ENCODE data around the gene FIGN. TPM values are rescaled to one million over a fixed set of nuclear protein-coding genes. Genes with fewer than 3 reads are reported as not detected.
A peak's percentile ranks its signal among the peaks of the same experiment; 100 is the strongest.

Gene FIGN
- total and polyA plus RNA-seq, 2 of the 8 experiments (the other 6 are each of a cell fraction or from before 2014, with no cell fraction given) = 5.0 to 22.8 TPM

GRCh38 chr2:163601377-163601776 is 134.4 kb downstream of the FIGN start:
- no peaks in the 10 kb centered on the region for H3K79me1 ChIP-seq (ENCODE audit: low read depth, low read length)
- no peak overlapping the region for H2BK15ac ChIP-seq (ENCODE audit: low read length)
- TF ChIP-seq JUND (IDR thresholded peaks at IDR 0.05; ENCODE audit: low read length) (peak; percentile 89), MAFK (IDR thresholded peaks at IDR 0.05; ENCODE audit: low read depth, low read length) (peak; percentile 31; the same call in 1 of the 2 replicates), CHD1 (IDR thresholded peaks at IDR 0.05; ENCODE audit: low read depth, low read length) (no peak), RAD21 (IDR thresholded peaks at IDR 0.05 in 1 of 2, conservative IDR thresholded peaks at IDR 0.05 in 1 of 2; ENCODE audit: low read depth in 2 of 2, low read length in 2 of 2) (no peak)
- H4K5ac ChIP-seq (ENCODE audit: insufficient read length, low read depth, low read length) = peak overlapping the region; percentile 12
- no peaks in the 10 kb centered on the region for H3K79me2 ChIP-seq (ENCODE audit: control insufficient read depth in 1 of 2, insufficient read depth in 2 of 2, low read length in 2 of 2)
- H4K8ac ChIP-seq (ENCODE audit: extremely low read depth, insufficient read depth, low read length) = no peak overlapping the region
- H2BK5ac ChIP-seq (ENCODE audit: low read depth, low read length) = no peak overlapping the region
- no peak for DNase-seq (ENCODE audit: low read depth in 1 of 2, low spot score in 2 of 2)
- H3K9me3 ChIP-seq (ENCODE audit: insufficient read depth in 2 of 2, low read depth in 1 of 2, low read length in 1 of 2) = no peaks in the 10 kb centered on the region
- ChIA-PET POLR2A (ENCODE audit: partially characterized antibody) (interaction anchor here (1.1 to 1.7 kb wide), 3 partner anchors 66 to 136 kb away, joined by 3 to 6 read pairs (median 3); partner anchors contain the start of gene FIGN), CTCF (ENCODE audit: partially characterized antibody) (interaction anchor here (1.0 to 2.3 kb wide), 2 partner anchors 10 to 877 kb away, joined by 4 to 20 read pairs; no protein-coding TSS in a partner anchor)
- no peak overlapping the region for H2BK12ac ChIP-seq (ENCODE audit: low read depth, low read length)
- H2AK5ac ChIP-seq (ENCODE audit: low read depth, low read length) = no peak overlapping the region
- H3K4ac ChIP-seq (replicated peaks; ENCODE audit: insufficient read length, low read depth, low read length) = no peak overlapping the region
- peak; percentile 24 for FAIRE-seq
- no peak overlapping the region for H2AFZ ChIP-seq (ENCODE audit: low read length)
- no peak overlapping the region for H3K23ac ChIP-seq (ENCODE audit: insufficient read length)
- no peak overlapping the region for H4K91ac ChIP-seq (replicated peaks; ENCODE audit: insufficient read length, low read length)
- no peak overlapping the region for H3K27ac ChIP-seq (ENCODE audit: low read depth, low read length)
- no peak overlapping the region for H2BK20ac ChIP-seq (ENCODE audit: low read length)
- H3K4me1 ChIP-seq (replicated peaks in 1 of 4; ENCODE audit: control insufficient read depth in 3 of 4, insufficient read depth in 4 of 4, low read length in 3 of 4) = peaks cover 0 to 13% (median 5%) of the 10 kb centered on the region in 4 experiments; a peak in 4 of 7 replicates
- H3K23me2 ChIP-seq (ENCODE audit: low read depth, low read length) = no peaks in the 10 kb centered on the region
- no peak overlapping the region for H3K9ac ChIP-seq (replicated peaks in 1 of 4; ENCODE audit: extremely low read depth in 1 of 4, low read depth in 3 of 4, low read length in 3 of 4)
- H3K18ac ChIP-seq (ENCODE audit: extremely low read depth, low read length) = no peak overlapping the region
- H3K56ac ChIP-seq (replicated peaks; ENCODE audit: insufficient read length, low read depth, low read length) = no peak overlapping the region
- H3K4me2 ChIP-seq (ENCODE audit: insufficient read depth in 1 of 2, low read depth in 2 of 2, low read length in 2 of 2) = peak overlapping the region; percentile 41 to 53
- H4K20me1 ChIP-seq (replicated peaks in 1 of 2; ENCODE audit: control insufficient read depth in 1 of 2, insufficient read depth in 2 of 2, low read length in 2 of 2) = no peaks in the 10 kb centered on the region
- no peak overlapping the region for H3K14ac ChIP-seq (ENCODE audit: insufficient read length)
- H3K36me3 ChIP-seq (ENCODE audit: control insufficient read depth in 2 of 4, insufficient read depth in 4 of 4, low read length in 3 of 4) = no peaks in the 10 kb centered on the region
- H3K27me3 ChIP-seq (replicated peaks in 1 of 4; ENCODE audit: control insufficient read depth in 3 of 4, extremely low read depth in 1 of 4, insufficient read depth in 3 of 4, low read length in 3 of 4) = no peaks in the 10 kb centered on the region
- 15% methylated on average over 7 of the region's 7 CpGs; no CpG with 5 or more reads in 1 of the 2 experiments for WGBS, 2 experiments (ENCODE audit: extremely low coverage in 1 of 2, insufficient coverage in 1 of 2, insufficient read length in 1 of 2, insufficient replicate concordance in 2 of 2, low coverage in 1 of 2, low lambda C conversion rate in 2 of 2, missing lambda C conversion rate in 1 of 2)
- peak overlapping the region in 1 of 4 experiments; percentile 8; a peak in 1 of 8 replicates for H3K4me3 ChIP-seq (ENCODE audit: extremely low read depth in 1 of 4, insufficient read depth in 2 of 4, low read depth in 3 of 4, low read length in 4 of 4)
- no peak overlapping the region for H2BK120ac ChIP-seq (replicated peaks; ENCODE audit: low read depth, low read length)

Data from H1 (cell line).